NCI-H345 (cell line): Measurements from ENCODE around the gene PACSIN2.
"Not testable (repeated sequence)": the region's sequence is repeated elsewhere in the genome, so short reads cannot be mapped to it uniquely, and the experiment has no call there.

Source experiments
- DNase-seq: peaks from one replicate; lab custom pipeline; 2025; lab: John Stamatoyannopoulos, UW

PACSIN2 gene

DNA sequence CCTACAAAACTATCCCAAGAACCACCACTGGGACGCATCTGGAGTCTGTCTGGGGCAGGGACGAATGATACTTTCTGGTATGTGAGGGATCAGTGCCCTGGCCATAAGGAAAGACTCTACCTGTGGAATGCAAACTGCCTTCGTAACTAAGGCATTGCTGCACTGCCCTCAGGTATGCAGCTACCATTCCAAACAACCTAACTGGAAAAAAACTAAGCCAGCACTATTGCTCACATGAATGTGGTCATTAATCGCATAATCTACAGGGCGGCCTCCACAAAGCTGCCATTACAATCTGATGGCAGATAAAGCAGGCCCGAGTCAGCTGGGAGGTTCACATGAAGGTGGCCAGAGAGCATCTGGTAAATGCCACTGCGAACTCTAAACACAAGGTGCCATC lies 3.9 kb downstream of the PACSIN2 start:
- no peak for DNase-seq

DNA sequence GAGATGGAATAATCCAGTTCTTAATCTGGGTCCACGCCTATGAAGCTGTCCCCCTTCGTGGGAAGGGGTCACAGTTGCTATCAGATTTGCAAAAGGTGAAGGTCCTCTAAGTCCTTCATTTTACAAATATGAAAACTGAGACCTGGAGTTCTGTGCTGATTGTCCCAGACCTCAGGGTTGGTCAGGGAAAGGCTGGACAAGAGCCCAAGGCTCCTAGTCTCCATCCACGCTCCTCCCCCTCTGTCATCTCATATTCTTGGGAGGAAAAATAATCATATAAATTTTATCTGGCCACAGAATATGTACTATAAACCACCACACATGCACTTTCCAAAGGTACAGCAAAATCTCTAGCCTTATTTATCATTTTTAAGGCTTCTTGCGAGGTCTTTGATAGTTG lies 5.5 kb downstream of the PACSIN2 start:
- no peak for DNase-seq

DNA sequence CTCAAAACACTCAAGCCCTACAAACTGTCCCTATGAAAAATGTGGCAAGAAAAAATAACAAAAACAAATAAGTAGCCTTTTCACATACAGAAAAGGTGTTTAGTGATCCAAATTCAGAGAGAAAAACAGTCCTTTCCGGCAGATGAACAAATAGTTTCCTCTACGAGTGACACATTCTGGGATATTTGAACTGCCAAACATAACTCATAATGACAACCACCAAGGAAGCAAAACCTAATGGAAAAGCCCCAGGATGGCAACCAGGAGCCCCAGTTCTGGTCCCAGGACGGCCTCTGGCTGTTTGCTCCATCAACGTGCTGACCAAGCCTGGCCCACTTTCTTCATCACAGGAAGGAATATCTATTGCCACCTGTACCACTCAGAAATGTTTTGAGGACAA lies 6.0 kb downstream of the PACSIN2 start:
- no peak for DNase-seq

DNA sequence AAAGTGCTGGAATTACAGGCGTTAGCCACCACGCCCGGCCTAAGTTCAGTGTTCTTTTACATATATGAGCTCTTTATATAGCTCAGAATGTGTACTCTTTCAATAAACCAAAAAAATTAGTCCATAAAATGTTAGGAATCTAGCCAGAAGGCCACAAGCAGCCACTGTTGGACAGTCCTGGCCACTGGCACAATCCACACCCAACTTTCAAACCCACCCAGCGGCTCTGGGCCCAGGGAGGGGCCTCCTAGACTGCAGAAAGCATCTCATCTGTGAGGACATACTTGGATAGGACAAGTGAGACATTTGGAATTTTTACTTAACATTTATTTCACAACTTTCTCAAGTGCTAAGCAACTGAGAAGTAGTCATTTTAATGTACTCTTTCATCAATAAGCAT lies 6.4 kb downstream of the PACSIN2 start:
- DNase-seq, result no peak

DNA sequence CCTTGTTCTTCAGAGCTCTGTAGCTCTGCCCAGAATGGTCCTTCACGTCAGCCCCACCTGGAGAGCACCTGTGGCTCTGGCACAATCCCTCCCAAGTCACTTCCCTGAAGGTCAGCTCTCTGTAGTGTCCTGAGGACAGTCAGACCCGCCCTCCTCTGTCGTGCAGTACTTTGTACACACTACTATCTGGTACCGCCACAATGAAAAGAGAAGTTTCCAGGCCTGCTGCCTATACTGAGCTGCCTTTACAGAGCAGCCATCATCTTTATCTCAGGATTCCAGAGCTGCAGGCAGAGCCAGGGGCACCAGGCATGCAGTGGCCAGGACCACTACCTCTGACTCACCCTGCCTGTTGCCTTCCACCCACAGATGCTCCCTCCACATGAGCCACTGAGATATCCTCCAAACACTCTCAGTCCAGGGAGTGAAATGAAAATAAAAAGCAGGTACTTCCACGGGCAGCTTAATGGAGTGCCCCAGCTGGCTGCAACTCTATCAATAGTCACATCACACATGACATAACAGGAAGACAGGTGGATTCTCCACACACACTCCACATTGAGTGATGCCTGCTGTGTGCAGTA lies 7.3 kb downstream of the PACSIN2 start:
- DNase-seq, result peak; percentile 44

DNA sequence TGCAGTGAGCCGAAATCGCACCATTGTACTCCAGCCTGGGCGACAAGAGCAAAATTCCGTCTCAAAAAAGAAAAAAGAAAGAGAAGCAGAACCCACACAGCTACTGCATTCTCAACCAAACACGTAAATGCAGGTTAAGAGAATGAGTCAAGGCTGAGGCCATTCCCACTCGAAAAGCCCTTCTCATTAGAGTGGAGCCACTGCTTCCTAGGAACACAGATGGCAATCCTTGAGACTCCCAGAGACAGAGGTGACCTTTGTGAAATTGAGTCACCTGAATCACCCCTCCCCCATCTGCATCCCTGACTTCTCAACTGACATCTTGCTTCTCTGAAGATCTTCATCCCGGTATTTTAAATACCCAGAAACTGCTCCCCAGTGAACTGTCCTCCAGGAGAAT lies 8.2 kb downstream of the PACSIN2 start:
- no peak for DNase-seq

DNA sequence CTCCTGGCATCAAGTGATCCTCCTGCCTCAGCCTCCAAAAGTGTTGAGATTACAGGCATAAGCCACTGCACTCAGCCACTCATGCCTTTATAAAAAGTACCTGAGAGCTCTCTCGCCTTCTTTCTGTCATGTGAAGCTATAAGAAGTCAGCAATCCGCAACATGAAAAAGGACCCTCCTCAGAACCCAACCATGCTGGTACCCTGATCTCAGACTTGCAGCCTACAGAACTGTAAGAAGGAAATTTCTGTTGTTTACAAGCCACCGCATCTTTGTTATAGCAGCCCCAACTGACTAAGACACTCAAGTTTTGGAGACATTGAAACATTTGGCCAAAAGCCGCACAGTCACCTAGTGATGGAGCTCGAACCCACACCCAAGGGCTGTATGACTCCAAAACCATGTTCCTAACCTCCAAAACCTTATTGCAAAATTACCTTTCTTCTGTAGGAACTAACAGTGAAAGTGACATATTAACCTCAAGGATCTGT lies 8.9 kb downstream of the PACSIN2 start:
- no peak for DNase-seq

DNA sequence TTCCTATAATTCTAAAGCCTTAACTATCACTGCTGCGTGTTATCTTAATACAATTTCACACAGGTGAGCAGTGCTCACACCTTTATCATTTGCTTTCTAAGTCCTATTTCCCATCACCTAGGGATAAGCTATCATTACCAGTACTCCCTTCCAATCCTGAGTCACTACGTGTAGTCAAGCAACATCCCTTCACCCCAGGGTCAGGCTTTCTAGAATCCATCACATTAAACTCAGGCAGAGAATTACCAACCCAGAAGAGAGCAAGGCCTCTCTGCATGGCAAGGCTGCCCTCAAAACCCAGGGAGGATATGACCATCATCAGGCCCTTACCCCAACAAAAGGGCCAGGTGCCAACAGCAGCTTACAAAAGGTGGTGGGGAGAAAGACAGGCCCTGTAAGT lies 9.8 kb downstream of the PACSIN2 start:
- no peak for DNase-seq

DNA sequence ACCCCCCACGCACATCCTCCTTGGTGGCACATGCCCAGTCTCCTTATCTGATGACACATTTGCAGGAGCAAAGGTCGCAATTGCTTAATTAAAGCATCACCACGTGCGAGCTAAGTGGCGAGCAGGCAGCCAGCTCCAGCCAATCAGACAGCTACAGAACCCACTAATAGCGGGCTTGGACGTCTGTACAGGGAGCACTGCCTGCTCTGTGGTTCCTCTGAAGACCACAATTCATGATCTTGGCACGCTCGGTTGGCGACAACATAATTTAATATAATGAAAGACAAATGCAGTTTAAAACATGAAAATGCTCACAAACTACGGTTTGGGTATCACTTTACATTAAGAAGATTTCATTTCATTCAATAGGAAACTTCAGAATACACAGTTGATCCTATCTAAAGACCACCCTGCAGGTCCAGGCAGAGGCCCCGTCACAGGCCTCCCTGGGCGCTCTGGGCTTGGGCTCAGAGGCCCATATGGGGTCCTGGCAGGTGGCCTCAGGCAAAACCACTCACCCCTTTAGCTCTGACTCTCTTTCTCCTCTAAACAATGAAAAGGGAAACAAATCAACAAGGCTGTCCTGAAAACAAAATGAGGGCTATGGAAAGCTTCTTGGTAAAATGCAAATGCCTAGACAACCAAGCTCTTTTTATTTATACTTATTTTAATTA lies 10.4 kb downstream of the PACSIN2 start:
- no peak for DNase-seq

DNA sequence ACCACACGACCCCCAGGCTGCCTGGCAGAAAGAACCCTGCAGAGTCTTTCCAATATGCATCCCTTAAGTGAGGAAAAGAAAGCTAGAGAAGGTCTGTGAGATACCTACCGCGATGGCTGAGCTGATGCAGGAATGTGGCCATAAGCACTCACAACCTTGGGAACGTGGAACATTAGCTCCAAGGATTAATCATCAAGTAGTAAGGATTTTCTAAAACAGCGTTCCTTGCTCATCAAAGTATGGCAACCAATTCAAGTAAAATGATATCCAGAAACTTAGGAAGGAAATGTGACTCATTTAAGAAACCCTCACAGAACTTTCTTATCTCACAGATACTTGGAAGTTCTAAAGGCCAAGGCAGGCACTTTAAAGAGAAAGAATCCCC lies 12.8 kb downstream of the PACSIN2 start:
- no peak for DNase-seq

DNA sequence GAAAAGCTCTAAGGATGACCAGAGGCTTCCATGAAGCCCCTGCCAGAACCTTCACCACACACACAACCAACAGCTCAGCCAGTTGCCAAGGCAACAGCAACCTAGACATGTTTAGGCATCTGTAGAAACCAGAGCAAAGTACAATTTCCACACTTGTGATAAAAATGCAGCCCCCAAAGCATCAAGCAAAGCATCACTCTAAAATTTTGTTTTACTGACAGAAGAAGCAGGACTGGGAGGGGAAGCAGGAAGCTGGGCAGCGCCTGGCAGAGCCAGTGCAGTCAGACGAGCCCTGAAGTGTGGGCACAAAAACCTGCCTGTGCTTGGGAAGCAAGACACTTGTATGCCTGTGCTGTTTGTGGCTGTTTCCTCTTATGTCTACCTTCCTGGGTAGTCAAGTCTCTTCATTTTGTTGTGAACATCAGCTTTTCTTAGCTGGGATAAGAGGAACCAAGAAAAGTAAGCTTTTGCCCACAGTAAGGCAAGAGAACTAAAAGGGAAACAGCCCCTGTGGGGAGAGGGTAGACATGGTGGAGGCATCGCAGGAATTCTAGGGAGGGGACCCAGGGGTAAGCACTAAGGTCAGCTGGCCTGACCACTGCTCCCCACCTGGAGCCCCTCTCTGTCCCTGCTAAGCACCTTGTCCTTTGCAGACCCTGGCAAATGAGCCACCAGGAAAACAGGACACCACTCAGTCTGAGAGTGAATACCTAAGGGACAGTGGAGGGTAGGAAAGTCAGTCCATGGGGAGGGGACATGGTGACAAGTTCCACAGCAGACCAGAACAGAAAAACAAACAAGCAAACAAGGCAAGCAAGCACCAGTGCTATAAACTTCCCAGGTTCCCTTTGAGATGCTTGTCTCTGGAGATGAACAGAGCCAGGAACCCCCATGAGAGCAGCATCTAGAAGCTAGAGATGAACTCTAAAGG lies 13.4 kb downstream of the PACSIN2 start:
- no peak for DNase-seq

DNA sequence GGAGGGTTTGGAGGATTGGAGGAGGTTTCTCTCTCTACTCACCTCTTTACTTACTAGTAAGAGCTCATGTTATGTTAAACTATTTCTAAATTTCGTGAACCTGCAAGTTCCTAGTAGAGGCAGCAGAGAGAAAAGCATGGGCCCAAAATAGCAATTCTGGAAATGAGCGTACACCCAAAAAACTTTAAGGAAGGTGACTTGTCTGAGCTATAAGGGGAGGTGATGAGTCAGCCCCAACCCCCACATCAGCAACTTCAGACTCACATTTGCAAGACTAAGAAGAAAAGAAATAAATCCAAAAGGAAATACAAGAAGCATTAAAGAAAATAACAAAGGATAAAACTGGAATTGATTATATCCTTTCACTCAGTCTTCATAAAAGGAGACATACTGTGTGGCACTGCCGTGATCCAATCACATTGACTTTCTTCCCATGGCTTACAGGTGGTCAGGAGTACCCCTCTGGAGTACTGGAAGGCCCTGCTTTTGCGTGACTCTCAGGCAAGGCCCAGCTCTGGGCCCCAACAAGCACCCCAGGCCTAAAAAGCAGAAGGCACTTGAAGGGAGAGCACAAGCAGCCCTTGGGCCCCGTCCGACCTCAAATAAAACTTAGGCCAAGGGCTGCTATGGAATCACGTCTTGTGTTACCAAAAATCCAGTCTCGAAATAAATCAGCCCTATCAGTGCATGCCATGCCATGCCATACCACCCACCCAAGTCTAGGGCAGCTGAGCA lies 14.3 kb downstream of the PACSIN2 start:
- no peak for DNase-seq

DNA sequence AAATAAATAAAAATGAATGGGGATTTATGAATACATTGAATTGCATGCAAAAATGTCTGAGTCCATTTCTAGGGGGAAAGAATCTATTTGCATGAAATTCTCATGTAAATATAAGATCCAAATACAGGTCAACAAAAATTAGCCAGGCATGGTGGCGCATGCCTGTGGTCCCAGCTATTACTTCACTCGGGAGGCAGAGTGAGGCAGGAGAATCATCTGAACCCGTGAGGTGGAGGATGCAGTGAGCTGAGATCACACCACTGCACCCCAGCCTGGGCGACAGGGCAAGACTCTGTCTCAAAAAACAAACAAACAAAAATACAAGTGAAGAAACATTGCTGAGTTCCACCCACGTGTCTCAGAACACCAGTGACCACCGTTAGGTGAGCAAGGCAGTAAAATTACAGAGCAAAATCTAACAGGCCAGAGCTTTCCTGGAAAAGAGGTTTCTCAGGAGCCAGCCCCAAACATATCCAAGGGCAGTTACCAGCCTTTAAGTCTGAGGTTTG lies 17.3 kb downstream of the PACSIN2 start:
- DNase-seq, result no peak

DNA sequence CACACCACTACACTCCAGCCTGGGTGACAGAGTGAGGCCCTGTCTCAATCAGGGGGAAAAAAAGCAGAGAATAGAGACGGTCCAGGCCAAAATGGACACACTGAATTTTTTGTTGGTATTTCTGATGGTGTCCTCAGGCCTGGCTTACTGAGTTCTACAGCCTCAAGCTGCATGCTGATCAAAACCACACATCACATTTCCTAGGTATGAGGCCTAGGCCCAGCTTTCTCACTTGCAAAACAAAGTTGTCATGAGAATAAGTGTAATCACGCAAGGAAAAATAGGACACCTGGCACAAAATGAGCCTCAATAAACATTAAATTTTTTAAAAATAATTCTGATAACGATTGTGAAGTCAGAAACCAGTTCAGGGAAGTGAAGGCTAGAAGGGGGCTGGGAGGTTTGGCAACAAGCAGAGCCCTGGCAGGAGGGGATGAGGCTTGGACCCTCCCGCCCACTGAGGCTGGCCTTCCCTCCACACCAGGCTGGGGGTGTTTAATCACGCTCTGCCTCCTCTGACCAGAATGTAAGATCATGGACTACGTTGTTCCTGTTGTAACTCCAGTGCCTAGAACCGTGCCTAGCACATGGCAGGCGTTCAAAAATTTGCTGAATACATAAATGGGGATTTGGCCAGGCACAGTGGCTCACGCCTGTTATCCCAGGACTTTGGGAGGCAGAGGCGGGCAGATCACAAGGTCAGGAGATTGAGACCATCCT lies 18.1 kb downstream of the PACSIN2 start:
- no peak for DNase-seq

DNA sequence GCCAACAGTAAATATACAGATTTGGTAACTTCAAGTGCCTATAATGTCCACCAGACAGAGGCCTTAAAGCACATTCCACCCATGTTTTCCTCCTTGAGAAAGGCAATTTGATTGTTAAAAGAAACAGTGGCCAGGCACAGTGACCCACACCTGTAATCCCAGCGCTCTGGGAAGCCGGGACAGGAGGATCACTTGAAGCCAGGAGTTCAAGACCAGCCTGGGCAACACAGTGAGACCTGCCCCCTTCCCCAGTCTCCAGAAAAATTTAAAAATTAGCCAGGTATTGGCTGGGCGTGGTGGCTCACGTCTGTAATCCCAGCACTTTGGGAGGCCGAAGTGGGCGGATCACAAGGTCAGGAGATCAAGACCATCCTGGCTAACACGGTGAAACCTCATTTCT lies 19.3 kb downstream of the PACSIN2 start:
- not testable (repeated sequence) for DNase-seq

DNA sequence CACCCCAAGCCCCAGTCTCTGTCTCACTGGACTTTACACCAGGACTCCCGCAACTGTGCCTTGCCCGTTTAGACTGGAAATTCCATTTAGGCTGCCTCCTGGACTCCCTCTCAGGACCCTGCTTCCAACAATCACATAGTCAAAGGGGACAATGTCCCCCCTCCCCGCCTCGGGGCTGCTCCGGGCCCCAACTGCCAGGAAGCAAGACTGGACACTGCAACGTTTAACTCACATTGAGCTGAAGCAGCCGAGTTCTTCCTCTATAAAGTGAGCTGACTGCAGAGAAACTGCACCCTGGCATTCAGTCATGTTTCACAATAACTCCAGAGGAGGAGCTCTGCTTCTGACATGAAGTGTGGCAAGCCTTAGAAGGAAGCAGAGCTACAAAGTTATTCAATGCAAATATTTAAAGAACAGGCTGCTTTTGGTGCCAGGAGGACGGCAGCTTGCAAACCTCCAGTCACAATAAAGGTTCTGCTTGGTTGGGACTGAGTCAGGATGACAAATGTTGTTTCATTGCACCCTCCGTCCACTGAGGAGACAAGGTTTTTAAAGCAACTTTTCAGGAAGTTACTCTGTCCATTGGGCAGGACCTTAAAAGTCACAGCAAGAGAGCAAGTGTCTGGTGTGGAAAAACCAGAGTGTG lies 19.9 kb downstream of the PACSIN2 start:
- no peak for DNase-seq

DNA sequence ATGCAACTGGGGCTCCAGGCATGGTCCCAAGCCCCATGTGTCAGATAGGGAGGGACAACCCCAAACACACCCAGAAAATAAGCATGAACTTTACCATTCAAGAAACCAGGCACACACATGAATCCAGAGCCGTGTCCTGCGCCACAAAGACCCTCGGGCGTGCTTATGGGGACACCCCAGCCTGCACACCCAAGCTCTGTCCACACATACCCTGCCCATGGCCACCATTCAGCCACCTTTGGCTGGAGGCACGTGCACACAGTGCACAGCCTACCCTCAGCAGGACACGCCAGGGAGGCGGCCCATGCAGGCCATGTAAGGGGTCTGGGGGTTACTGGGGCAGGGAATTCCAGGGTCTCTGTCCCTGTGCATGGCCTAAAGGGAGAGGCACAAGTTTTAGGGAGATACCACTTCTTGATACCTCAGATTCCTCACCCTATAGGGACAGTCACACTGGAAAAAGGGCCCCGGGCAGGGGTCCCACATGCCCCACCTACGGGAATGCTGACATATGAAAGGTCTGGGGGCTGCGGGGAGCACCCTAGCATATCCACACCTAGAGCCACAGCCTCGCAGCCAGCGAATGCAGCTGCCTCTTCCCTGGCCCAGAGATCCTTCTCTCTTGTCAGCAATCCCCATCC lies 20.6 kb downstream of the PACSIN2 start:
- DNase-seq, result no peak

DNA sequence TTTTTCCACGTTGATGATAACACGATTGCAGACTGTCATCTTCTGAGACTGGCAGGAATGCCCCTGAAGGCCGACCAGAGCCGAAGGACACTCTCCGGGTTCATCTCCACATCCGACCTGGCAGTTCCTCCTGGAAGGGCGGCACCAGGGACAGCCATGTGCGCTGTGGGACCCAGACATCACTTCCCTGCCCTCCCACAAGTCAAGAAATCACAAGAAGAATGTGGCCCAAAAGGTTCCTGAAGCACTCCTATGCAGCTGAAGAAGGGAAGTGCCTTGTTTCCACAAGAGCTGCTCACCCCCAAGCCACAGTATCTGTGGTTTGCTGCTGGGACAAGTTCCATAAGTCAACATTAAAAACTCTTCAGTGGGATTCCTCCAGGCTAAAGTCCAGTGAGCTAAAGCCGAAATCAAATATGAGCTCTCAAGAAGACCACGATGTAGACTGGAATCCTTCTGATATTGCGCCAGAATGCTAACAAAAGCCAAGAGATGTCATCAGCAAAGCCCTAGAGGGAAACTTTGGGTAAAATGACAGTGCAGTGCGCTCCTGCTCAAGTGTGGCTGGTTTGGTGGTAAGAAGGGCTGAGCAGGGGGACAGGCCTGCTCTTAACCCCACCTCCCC lies 21.2 kb downstream of the PACSIN2 start:
- no peak for DNase-seq

DNA sequence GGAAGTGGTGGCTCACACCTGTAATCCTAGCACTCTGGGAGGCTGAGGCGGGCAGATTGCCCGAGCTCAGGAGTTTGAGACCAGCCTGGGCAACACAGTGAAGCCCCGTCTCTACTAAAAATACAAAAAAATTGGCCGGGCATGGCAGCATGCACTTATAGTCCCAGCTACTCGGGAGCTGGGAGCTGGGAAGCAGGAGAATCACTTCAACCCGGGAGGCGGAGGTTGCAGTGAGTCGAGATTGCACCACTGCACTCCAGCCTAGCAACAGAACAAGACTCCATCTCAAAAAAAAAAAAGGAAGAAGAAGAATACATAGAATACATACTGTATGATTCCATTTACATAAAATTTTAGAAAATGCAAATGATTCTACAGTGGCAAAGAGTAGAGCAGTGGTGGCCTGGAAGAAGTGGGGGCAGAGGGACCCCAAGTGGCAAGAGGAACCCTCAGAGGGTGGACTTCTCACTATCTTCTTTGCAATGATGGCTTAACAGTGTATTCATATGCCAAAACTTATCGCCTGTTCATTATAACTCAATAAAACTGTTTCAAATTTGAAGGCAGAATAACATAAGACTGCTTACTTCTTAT lies 22.0 kb downstream of the PACSIN2 start:
- DNase-seq, result no peak

DNA sequence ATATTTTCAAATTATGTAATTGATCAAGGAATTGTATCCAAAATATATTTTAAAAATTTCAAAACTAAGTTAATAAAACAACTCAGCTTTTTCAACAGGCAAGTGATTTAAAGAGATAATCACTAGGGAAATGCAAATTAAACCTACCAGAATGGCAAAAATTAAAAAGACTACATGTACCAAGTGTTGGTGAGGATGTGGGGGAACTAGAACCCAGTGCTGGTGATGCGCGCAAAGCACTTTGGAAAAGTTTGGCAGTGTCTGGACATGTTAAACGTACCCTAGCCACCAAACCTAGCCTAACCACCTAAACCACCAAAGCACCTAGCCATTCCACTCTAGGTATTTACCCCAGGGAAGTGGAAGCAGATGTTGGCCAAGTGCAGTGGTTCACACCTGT lies 22.9 kb downstream of the PACSIN2 start:
- DNase-seq, result no peak
